HEK293 (cell line): ENCODE measurements around the gene LCA5L.

Experiments
- CTCF ChIA-PET: fragments of 350-600 bp; formaldehyde crosslinking; extraction: SDS; loops from one replicate; lab custom pipeline; 2021; ENCODE audit warnings: antibody characterized with exemption; lab: Yijun Ruan, JAX
- POLR2A ChIA-PET: fragments of 300-600 bp; formaldehyde crosslinking; extraction: SDS; loops from one replicate; lab custom pipeline; 2020; ENCODE audit warnings: antibody characterized with exemption, inconsistent platforms; lab: Yijun Ruan, JAX
- H3K27ac ChIP-seq: fragments of 200-500 bp; sonication (Bioruptor generic); 2 replicates; pipeline ENCODE4 v1.5.1; 2014; ENCODE audit warnings: low read depth, low read length, control low read depth, inconsistent platforms; ENCODE audit errors: extremely low read depth
- H3K36me3 ChIP-seq, 2 experiments: fragments of 200-500 bp in 1 of 2; sonication (Bioruptor generic) in 1 of 2; 1 replicate in 1 of 2; 2 replicates in 1 of 2; pipeline ENCODE4 v1.5.1; 2014 to 2017; ENCODE audit warnings: inconsistent platforms in 2 of 2, low read length in 2 of 2; ENCODE audit not compliant: control insufficient read depth in 2 of 2, insufficient read depth in 1 of 2
- H3K4me1 ChIP-seq: fragments of 200-500 bp; sonication (Bioruptor generic); 2 replicates; pipeline ENCODE4 v1.5.1; 2014; ENCODE audit warnings: mild to moderate bottlenecking, low read length, inconsistent platforms; ENCODE audit not compliant: control insufficient read depth, insufficient read depth
- H3K4me3 ChIP-seq: 2 replicates; pipeline ENCODE4 v1.5.1; 2011; ENCODE audit warnings: low read depth, mild to moderate bottlenecking, control low read depth, low read length, moderate library complexity
- H3K9me3 ChIP-seq: fragments of 200-500 bp; sonication (Bioruptor generic); 2 replicates; pipeline ENCODE4 v1.5.1; 2014; ENCODE audit warnings: low read depth, low read length, inconsistent platforms; ENCODE audit not compliant: control insufficient read depth, insufficient read depth
- KLF17 ChIP-seq: fragments of 450-650 bp; formaldehyde crosslinking; IDR thresholded peaks from 2 replicates; pipeline ENCODE4 v1.5.1; 2016; ENCODE audit warnings: missing biosample characterization, missing genetic modification characterization
- KLF8 ChIP-seq: fragments of 450-650 bp; formaldehyde crosslinking; IDR thresholded peaks from 2 replicates; pipeline ENCODE4 v1.5.1; 2016; ENCODE audit warnings: missing biosample characterization, missing genetic modification characterization
- PATZ1 ChIP-seq: fragments of 450-650 bp; formaldehyde crosslinking; IDR thresholded peaks from 2 replicates; pipeline ENCODE4 v1.5.1; 2016; ENCODE audit warnings: missing biosample characterization, missing genetic modification characterization
- SCRT2 ChIP-seq: fragments of 450-650 bp; formaldehyde crosslinking; IDR thresholded peaks from 2 replicates; pipeline ENCODE4 v1.5.1; 2016; ENCODE audit warnings: missing biosample characterization, missing genetic modification characterization
- SETDB1 ChIP-seq: IDR thresholded peaks from one replicate; pipeline ENCODE4 v1.6.1; 2017; ENCODE audit warnings: mild to moderate bottlenecking, low read length, moderate library complexity, mixed read lengths; ENCODE audit not compliant: insufficient read length
- SP2 ChIP-seq: fragments of 450-650 bp; formaldehyde crosslinking; IDR thresholded peaks from 2 replicates; pipeline ENCODE4 v1.5.1; 2016; ENCODE audit warnings: missing biosample characterization, missing genetic modification characterization
- SP3 ChIP-seq: fragments of 450-650 bp; formaldehyde crosslinking; IDR thresholded peaks from 2 replicates; pipeline ENCODE4 v1.5.1; 2016; ENCODE audit warnings: missing biosample characterization, missing genetic modification characterization
- TCF7L2 ChIP-seq: IDR thresholded peaks from 2 replicates; pipeline ENCODE4 v1.6.1; 2011; ENCODE audit warnings: low read depth, mild to moderate bottlenecking, inconsistent platforms, low read length, moderate library complexity, borderline replicate concordance
- ZBTB26 ChIP-seq: fragments of 450-650 bp; formaldehyde crosslinking; optimal IDR thresholded peaks from 2 replicates; pipeline ENCODE3; 2016; ENCODE audit warnings: missing biosample characterization, mild to moderate bottlenecking, missing genetic modification characterization
- ZBTB44 ChIP-seq: fragments of 450-650 bp; IDR thresholded peaks from 2 replicates; pipeline ENCODE4 v1.5.1; 2018; ENCODE audit warnings: missing biosample characterization, mild to moderate bottlenecking, missing genetic modification characterization
- ZNF214 ChIP-seq: fragments of 450-650 bp; formaldehyde crosslinking; IDR thresholded peaks from 2 replicates; pipeline ENCODE4 v1.5.1; 2017; ENCODE audit warnings: missing biosample characterization, mild to moderate bottlenecking, missing genetic modification characterization, borderline replicate concordance
- ZNF324 ChIP-seq: fragments of 450-650 bp; formaldehyde crosslinking; IDR thresholded peaks from 2 replicates; pipeline ENCODE4 v1.5.1; 2016; ENCODE audit warnings: missing biosample characterization, missing genetic modification characterization
- ZNF404 ChIP-seq: fragments of 450-650 bp; formaldehyde crosslinking; IDR thresholded peaks from 2 replicates; pipeline ENCODE4 v1.5.1; 2017; ENCODE audit warnings: missing biosample characterization, missing genetic modification characterization
- ZNF473 ChIP-seq: fragments of 450-650 bp; formaldehyde crosslinking; IDR thresholded peaks from 2 replicates; pipeline ENCODE4 v1.5.1; 2017; ENCODE audit warnings: missing biosample characterization, missing genetic modification characterization
- ZNF629 ChIP-seq: fragments of 450-650 bp; formaldehyde crosslinking; IDR thresholded peaks from 2 replicates; pipeline ENCODE4 v1.5.1; 2017; ENCODE audit warnings: missing biosample characterization, missing genetic modification characterization
- ZNF792 ChIP-seq: fragments of 450-650 bp; formaldehyde crosslinking; IDR thresholded peaks from 2 replicates; pipeline ENCODE4 v1.5.1; 2016; ENCODE audit warnings: missing biosample characterization, missing genetic modification characterization
- ZSCAN30 ChIP-seq: fragments of 450-650 bp; IDR thresholded peaks from 2 replicates; pipeline ENCODE4 v1.5.1; 2018; ENCODE audit warnings: missing biosample characterization, mild to moderate bottlenecking, missing genetic modification characterization, moderate library complexity
- TF ChIP-seq, protein P1 (sequence below): fragments of 450-650 bp; formaldehyde crosslinking; IDR thresholded peaks from 2 replicates; pipeline ENCODE4 v1.5.1; 2016; ENCODE audit warnings: missing biosample characterization, missing genetic modification characterization
- TF ChIP-seq, protein P2 (sequence below): fragments of 450-650 bp; formaldehyde crosslinking; IDR thresholded peaks from 2 replicates; pipeline ENCODE4 v1.5.1; 2017; ENCODE audit warnings: missing biosample characterization, missing genetic modification characterization

The LCA5L gene

DNA sequence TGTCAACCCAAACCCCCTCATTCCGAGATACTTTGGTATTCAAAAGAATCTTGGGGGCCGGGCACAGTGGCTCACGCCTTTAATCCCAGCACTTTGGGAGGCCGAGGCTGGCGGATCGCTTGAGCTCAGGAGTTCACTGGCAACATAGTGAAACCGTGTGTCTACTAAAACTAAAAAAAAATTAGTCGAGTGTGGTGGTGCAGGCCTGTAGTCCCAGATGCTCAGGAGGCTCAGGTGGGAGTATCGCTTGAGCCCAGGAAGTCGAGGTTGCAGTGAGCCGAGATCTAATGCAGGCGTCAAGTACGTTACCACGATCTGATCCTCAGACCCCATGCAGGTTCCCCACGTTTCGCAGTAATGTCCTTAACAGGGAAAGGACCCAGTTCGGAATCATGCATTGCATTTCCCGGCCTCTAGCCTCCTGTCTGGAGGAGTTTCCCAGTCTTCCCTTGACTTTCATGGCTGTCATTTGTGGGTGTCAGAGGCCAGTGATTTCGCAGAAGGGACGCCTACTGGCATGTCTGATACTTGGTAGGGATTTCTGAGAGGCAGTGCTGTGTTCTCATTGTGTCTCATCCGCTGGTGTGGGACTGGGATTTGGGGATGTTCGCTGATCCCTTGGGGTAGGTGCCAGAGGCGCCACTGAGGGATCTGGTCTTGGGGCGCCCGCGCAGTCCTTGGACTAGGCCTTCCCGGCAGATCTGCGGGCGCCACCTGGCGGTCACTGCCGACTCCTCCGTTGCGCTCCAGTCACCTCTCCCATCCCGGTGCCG is 57.4 kb downstream of the LCA5L start (continued):
- no peak for TF ChIP-seq ZNF214 (tag by site-specific recombination)
- TF ChIP-seq ZBTB26 (tag by site-specific recombination), result peak; percentile 71

- CTCF ChIA-PET, result interaction anchor here (0.6 to 1.7 kb wide), 33 partner anchors 8 to 219 kb away, joined by 3 to 16 read pairs (median 3); partner anchors contain the start of genes BRWD1, HMGN1 and PSMG1
- H3K4me3 ChIP-seq, result peak overlapping the region; percentile 35
- POLR2A ChIA-PET, result interaction anchor here (0.6 to 3.2 kb wide), 20 partner anchors 31 to 1075 kb away, joined by 3 to 33 read pairs (median 4); partner anchors contain the start of genes BRWD1, HMGN1, LCA5L and PSMG1
- H3K36me3 ChIP-seq, result peaks cover 0 to 21% of the 10 kb centered on the region in 2 experiments
- H3K4me1 ChIP-seq, result peaks cover 14% of the 10 kb centered on the region
- H3K27ac ChIP-seq, result peak overlapping the region; percentile 65
- no peaks in the 10 kb centered on the region for H3K9me3 ChIP-seq
- no peak for TF ChIP-seq SETDB1
- TF ChIP-seq ZNF629, result peak; percentile 25
- TF ChIP-seq, protein P1, sequence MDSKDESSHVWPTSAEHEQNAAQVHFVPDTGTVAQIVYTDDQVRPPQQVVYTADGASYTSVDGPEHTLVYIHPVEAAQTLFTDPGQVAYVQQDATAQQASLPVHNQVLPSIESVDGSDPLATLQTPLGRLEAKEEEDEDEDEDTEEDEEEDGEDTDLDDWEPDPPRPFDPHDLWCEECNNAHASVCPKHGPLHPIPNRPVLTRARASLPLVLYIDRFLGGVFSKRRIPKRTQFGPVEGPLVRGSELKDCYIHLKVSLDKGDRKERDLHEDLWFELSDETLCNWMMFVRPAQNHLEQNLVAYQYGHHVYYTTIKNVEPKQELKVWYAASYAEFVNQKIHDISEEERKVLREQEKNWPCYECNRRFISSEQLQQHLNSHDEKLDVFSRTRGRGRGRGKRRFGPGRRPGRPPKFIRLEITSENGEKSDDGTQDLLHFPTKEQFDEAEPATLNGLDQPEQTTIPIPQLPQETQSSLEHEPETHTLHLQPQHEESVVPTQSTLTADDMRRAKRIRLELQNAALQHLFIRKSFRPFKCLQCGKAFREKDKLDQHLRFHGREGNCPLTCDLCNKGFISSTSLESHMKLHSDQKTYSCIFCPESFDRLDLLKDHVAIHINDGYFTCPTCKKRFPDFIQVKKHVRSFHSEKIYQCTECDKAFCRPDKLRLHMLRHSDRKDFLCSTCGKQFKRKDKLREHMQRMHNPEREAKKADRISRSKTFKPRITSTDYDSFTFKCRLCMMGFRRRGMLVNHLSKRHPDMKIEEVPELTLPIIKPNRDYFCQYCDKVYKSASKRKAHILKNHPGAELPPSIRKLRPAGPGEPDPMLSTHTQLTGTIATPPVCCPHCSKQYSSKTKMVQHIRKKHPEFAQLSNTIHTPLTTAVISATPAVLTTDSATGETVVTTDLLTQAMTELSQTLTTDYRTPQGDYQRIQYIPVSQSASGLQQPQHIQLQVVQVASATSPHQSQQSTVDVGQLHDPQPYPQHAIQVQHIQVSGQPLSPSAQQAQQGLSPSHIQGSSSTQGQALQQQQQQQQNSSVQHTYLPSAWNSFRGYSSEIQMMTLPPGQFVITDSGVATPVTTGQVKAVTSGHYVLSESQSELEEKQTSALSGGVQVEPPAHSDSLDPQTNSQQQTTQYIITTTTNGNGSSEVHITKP, result peak; percentile 100
- no peak for TF ChIP-seq ZBTB26 (tag by site-specific recombination)
- 0 out of 2 replicates have a peak, but pooled peaks have one; percentile 37 for TF ChIP-seq KLF17 (tag by site-specific recombination)
- TF ChIP-seq ZNF324 (tag by site-specific recombination), result no peak; the same call in 1 of the 2 replicates
- TF ChIP-seq TCF7L2, result no peak
- peak; percentile 25 for TF ChIP-seq SP3
- no peak for TF ChIP-seq ZNF404 (tag by site-specific recombination)
- TF ChIP-seq PATZ1 (tag by site-specific recombination), result peak; percentile 94; the same call in 1 of the 2 replicates
- peak; percentile 17; the same call in 1 of the 2 replicates for TF ChIP-seq ZBTB44
- TF ChIP-seq ZNF473 (tag by site-specific recombination), result no peak
- TF ChIP-seq SP2 (tag by site-specific recombination), result peak; percentile 66
- no peak for TF ChIP-seq ZNF792
- TF ChIP-seq SCRT2 (tag by site-specific recombination), result peak; percentile 75
- TF ChIP-seq, protein P2, sequence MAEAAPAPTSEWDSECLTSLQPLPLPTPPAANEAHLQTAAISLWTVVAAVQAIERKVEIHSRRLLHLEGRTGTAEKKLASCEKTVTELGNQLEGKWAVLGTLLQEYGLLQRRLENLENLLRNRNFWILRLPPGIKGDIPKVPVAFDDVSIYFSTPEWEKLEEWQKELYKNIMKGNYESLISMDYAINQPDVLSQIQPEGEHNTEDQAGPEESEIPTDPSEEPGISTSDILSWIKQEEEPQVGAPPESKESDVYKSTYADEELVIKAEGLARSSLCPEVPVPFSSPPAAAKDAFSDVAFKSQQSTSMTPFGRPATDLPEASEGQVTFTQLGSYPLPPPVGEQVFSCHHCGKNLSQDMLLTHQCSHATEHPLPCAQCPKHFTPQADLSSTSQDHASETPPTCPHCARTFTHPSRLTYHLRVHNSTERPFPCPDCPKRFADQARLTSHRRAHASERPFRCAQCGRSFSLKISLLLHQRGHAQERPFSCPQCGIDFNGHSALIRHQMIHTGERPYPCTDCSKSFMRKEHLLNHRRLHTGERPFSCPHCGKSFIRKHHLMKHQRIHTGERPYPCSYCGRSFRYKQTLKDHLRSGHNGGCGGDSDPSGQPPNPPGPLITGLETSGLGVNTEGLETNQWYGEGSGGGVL (tag by site-specific recombination), result peak; percentile 56
- peak; percentile 30; the same call in 1 of the 2 replicates for TF ChIP-seq KLF8 (tag by site-specific recombination)
- TF ChIP-seq ZSCAN30 (tag by site-specific recombination), result 0 out of 2 replicates have a peak, but pooled peaks have one; percentile 21
These were observed 58.0 kb downstream of the LCA5L start for GRCh38 chr21:39387461-39388037.
